Activated CD4-positive, alpha-beta T cell treated with anti-CD3 and anti-CD28 coated beads, Interleukin-2, amount 10 ng/mL, durations not matched to agents 7 days and 5 days (primary cell): ENCODE results near the gene ODC1. TPM values are rescaled to one million over a fixed set of nuclear protein-coding genes. Genes with fewer than 3 reads are reported as not detected.

ENCODE experiments used
- CTCF ChIA-PET: fragments of 350-600 bp; sonication (Branson Sonifier 250); formaldehyde crosslinking; loops from one replicate; lab custom pipeline; 2021; ENCODE audit warnings: antibody characterized with exemption; lab: Charles Lee
- POLR2A ChIA-PET: fragments of 350-600 bp; sonication (Branson Sonifier 250); formaldehyde crosslinking; loops from one replicate; lab custom pipeline; 2021; ENCODE audit warnings: antibody characterized with exemption; lab: Charles Lee
- DNase-seq: peaks from one replicate; pipeline ENCODE4 v3.0.0-alpha.2; 2020
- H3K27ac Mint-ChIP-seq: one replicate; pipeline ENCODE4 v1.8.0; 2021; ENCODE audit warnings: mild to moderate bottlenecking, moderate library complexity, mixed read lengths
- H3K27me3 Mint-ChIP-seq: one replicate; pipeline ENCODE4 v1.8.0; 2021; ENCODE audit warnings: mixed read lengths
- H3K36me3 Mint-ChIP-seq: one replicate; pipeline ENCODE4 v1.8.0; 2021; ENCODE audit warnings: low read depth, mixed read lengths
- H3K4me1 Mint-ChIP-seq: one replicate; pipeline ENCODE4 v1.8.0; 2021; ENCODE audit warnings: mixed read lengths
- H3K4me3 Mint-ChIP-seq: one replicate; pipeline ENCODE4 v1.8.0; 2021; ENCODE audit warnings: mild to moderate bottlenecking, moderate library complexity, mixed read lengths
- H3K9me3 Mint-ChIP-seq: one replicate; pipeline ENCODE4 v1.8.0; 2021; ENCODE audit warnings: mixed read lengths
- total RNA-seq, 2 experiments: library from RNA; stranded (reverse); gene quantifications; one replicate each; pipeline ENCODE4 v1.2.3, GENCODE V29; 2021

The ODC1 gene
- total RNA-seq, 2 experiments from 2014 or later: 47.1 to 50.3 TPM

GRCh38 chr2:10475811-10476660, 27.9 kb upstream of the ODC1 start:
- peaks cover 2% of the 10 kb centered on the region for H3K4me1 Mint-ChIP-seq

GRCh38 chr2:10475221-10475722, 27.1 kb upstream of the ODC1 start:
- Mint-ChIP-seq H3K36me3 (no peaks in the 10 kb centered on the region), H3K9me3 (no peaks in the 10 kb centered on the region), H3K27ac (no peak overlapping the region), H3K4me1 (peaks cover 2% of the 10 kb centered on the region), H3K4me3 (no peak overlapping the region), H3K27me3 (peaks cover 1% of the 10 kb centered on the region)
- DNase-seq: no peak
- CTCF ChIA-PET: interaction anchor here (0.5 kb wide), 1 partner anchor 16 kb away, joined by 4 read pairs; no protein-coding TSS in a partner anchor
- POLR2A ChIA-PET: no interaction called here

More at GRCh38 chr2:10475811-10476660, 27.9 kb upstream of the ODC1 start:
- no peaks in the 10 kb centered on the region for H3K9me3 Mint-ChIP-seq
- H3K27me3 Mint-ChIP-seq: peaks cover 5% of the 10 kb centered on the region
- POLR2A ChIA-PET: no interaction called here
- CTCF ChIA-PET: no interaction called here
- H3K27ac Mint-ChIP-seq: no peak overlapping the region
- no peak for DNase-seq
- H3K4me3 Mint-ChIP-seq: no peak overlapping the region
- no peaks in the 10 kb centered on the region for H3K36me3 Mint-ChIP-seq

GRCh38 chr2:10473121-10473756, 25.1 kb upstream of the ODC1 start:
- H3K4me3 Mint-ChIP-seq: no peak overlapping the region
- no peaks in the 10 kb centered on the region for H3K36me3 Mint-ChIP-seq
- H3K27me3 Mint-ChIP-seq: no peaks in the 10 kb centered on the region
- CTCF ChIA-PET: interaction anchor here (0.7 kb wide), 2 partner anchors 10 to 93 kb away, joined by 3 read pairs; no protein-coding TSS in a partner anchor
- no peak for DNase-seq
- no peaks in the 10 kb centered on the region for H3K9me3 Mint-ChIP-seq
- peaks cover 2% of the 10 kb centered on the region for H3K4me1 Mint-ChIP-seq
- POLR2A ChIA-PET: no interaction called here
- no peak overlapping the region for H3K27ac Mint-ChIP-seq

- POLR2A ChIA-PET: no interaction called here
- Mint-ChIP-seq H3K36me3 (no peaks in the 10 kb centered on the region), H3K9me3 (no peaks in the 10 kb centered on the region), H3K27me3 (no peaks in the 10 kb centered on the region), H3K27ac (no peak overlapping the region), H3K4me3 (no peak overlapping the region), H3K4me1 (no peaks in the 10 kb centered on the region)
- CTCF ChIA-PET: interaction anchor here (1.9 kb wide), 1 partner anchor 10 kb away, joined by 6 read pairs; no protein-coding TSS in a partner anchor
- DNase-seq: no peak
These were observed 23.8 kb upstream of the ODC1 start for GRCh38 chr2:10471955-10472354.

- CTCF ChIA-PET: interaction anchor here (1.9 kb wide), 1 partner anchor 11 kb away, joined by 6 read pairs; no protein-coding TSS in a partner anchor
These were observed 23.0 kb upstream of the ODC1 start for GRCh38 chr2:10471046-10471571.

GRCh38 chr2:10469955-10470608, 22.0 kb upstream of the ODC1 start:
- Mint-ChIP-seq H3K36me3 (no peaks in the 10 kb centered on the region), H3K4me3 (no peak overlapping the region), H3K27ac (no peak overlapping the region), H3K9me3 (no peaks in the 10 kb centered on the region), H3K4me1 (no peaks in the 10 kb centered on the region), H3K27me3 (no peaks in the 10 kb centered on the region)
- ChIA-PET POLR2A (no interaction called here), CTCF (interaction anchor here (1.4 to 1.9 kb wide), 2 partner anchors 12 to 22 kb away, joined by 3 to 6 read pairs; partner anchors contain the start of gene ODC1)
- no peak for DNase-seq

More at GRCh38 chr2:10471046-10471571, 23.0 kb upstream of the ODC1 start:
- H3K36me3 Mint-ChIP-seq: no peaks in the 10 kb centered on the region
- POLR2A ChIA-PET: no interaction called here
- no peaks in the 10 kb centered on the region for H3K4me1 Mint-ChIP-seq
- DNase-seq: no peak
- H3K9me3 Mint-ChIP-seq: no peaks in the 10 kb centered on the region
- no peaks in the 10 kb centered on the region for H3K27me3 Mint-ChIP-seq
- no peak overlapping the region for H3K4me3 Mint-ChIP-seq
- no peak overlapping the region for H3K27ac Mint-ChIP-seq

GRCh38 chr2:10469301-10469700, 21.2 kb upstream of the ODC1 start:
- no peaks in the 10 kb centered on the region for H3K4me1 Mint-ChIP-seq
- H3K27me3 Mint-ChIP-seq: no peaks in the 10 kb centered on the region
- H3K36me3 Mint-ChIP-seq: no peaks in the 10 kb centered on the region
- CTCF ChIA-PET: interaction anchor here (1.4 kb wide), 1 partner anchor 21 kb away, joined by 3 read pairs; the partner anchor contains the start of gene ODC1
- H3K27ac Mint-ChIP-seq: no peak overlapping the region
- POLR2A ChIA-PET: no interaction called here
- H3K9me3 Mint-ChIP-seq: no peaks in the 10 kb centered on the region
- no peak for DNase-seq
- H3K4me3 Mint-ChIP-seq: no peak overlapping the region

GRCh38 chr2:10467401-10467800, 19.3 kb upstream of the ODC1 start:
- Mint-ChIP-seq H3K27ac (no peak overlapping the region), H3K36me3 (no peaks in the 10 kb centered on the region), H3K27me3 (no peaks in the 10 kb centered on the region), H3K9me3 (no peaks in the 10 kb centered on the region), H3K4me1 (no peaks in the 10 kb centered on the region), H3K4me3 (no peak overlapping the region)
- no peak for DNase-seq
- ChIA-PET POLR2A (no interaction called here), CTCF (no interaction called here)

- ChIA-PET POLR2A (no interaction called here), CTCF (no interaction called here)
- no peaks in the 10 kb centered on the region for H3K9me3 Mint-ChIP-seq
- H3K36me3 Mint-ChIP-seq: no peaks in the 10 kb centered on the region
- peaks cover 2% of the 10 kb centered on the region for H3K27me3 Mint-ChIP-seq
- DNase-seq: no peak
- H3K4me1 Mint-ChIP-seq: no peaks in the 10 kb centered on the region
- H3K4me3 Mint-ChIP-seq: no peak overlapping the region
- no peak overlapping the region for H3K27ac Mint-ChIP-seq
These were observed 18.7 kb upstream of the ODC1 start for GRCh38 chr2:10466801-10467200.

- no peak for DNase-seq
- POLR2A ChIA-PET: no interaction called here
- Mint-ChIP-seq H3K4me3 (no peak overlapping the region), H3K27ac (no peak overlapping the region), H3K9me3 (no peaks in the 10 kb centered on the region), H3K27me3 (peaks cover 2% of the 10 kb centered on the region), H3K4me1 (no peaks in the 10 kb centered on the region), H3K36me3 (no peaks in the 10 kb centered on the region)
- CTCF ChIA-PET: no interaction called here
These were observed 17.8 kb upstream of the ODC1 start for GRCh38 chr2:10465910-10466309.

GRCh38 chr2:10462178-10463083, 14.3 kb upstream of the ODC1 start:
- H3K27ac Mint-ChIP-seq: no peak overlapping the region
- H3K36me3 Mint-ChIP-seq: no peaks in the 10 kb centered on the region
- CTCF ChIA-PET: interaction anchor here (0.8 kb wide), 1 partner anchor 10 kb away, joined by 3 read pairs; no protein-coding TSS in a partner anchor
- no peak overlapping the region for H3K4me3 Mint-ChIP-seq
- no peaks in the 10 kb centered on the region for H3K4me1 Mint-ChIP-seq
- peaks cover 7% of the 10 kb centered on the region for H3K27me3 Mint-ChIP-seq
- no peak for DNase-seq
- H3K9me3 Mint-ChIP-seq: no peaks in the 10 kb centered on the region
- POLR2A ChIA-PET: no interaction called here
